K562 (cell line): ENCODE results near the gene NR3C2. TPM values are rescaled to one million over a fixed set of nuclear protein-coding genes. Genes with fewer than 3 reads are reported as not detected.
A peak's percentile ranks its signal among the peaks of the same experiment; 100 is the strongest.

Experiments used
- ATAC-seq: fragments of 200-7000 bp; cut with Tn5 transposase; 3 replicates; pipeline ENCODE4 v1.9.1; 2020; ENCODE audit warnings: moderate library complexity
- BruUV-seq: library from RNA; stranded (reverse); fragments of 400-500 nt; replicated peaks from 2 replicates; lab custom pipeline; 2021; lab: Mats Ljungman, UMichigan
- CTCF ChIA-PET: fragments of 300-600 bp; formaldehyde crosslinking; extraction: SDS; loops from one replicate; lab custom pipeline; 2021; ENCODE audit warnings: low intra/inter-chr PET ratio; lab: Yijun Ruan, JAX
- POLR2A ChIA-PET: fragments of 300-600, 350-650 bp; sonication (Branson Sonifier 250); formaldehyde crosslinking; extraction: SDS; loops from one replicate; lab custom pipeline; 2021; ENCODE audit warnings: antibody characterized with exemption, inconsistent platforms; lab: Yijun Ruan, JAX
- DNase-seq, 4 experiments: peaks; one replicate each; pipeline versions ENCODE4 v3.0.0 to v3.0.0-alpha.2; 2011 to 2018; ENCODE audit warnings: low spot score in 3 of 4, mixed read lengths in 3 of 4; ENCODE audit errors: extremely low read depth in 1 of 4
- FAIRE-seq: peaks from 2 replicates; lab custom pipeline; 2011; peaks lifted over from hg19 to GRCh38; lab: Jason Lieb, UNC
- H2AFZ ChIP-seq: 2 replicates; pipeline ENCODE4 v1.6.0; 2011; ENCODE audit warnings: low read depth, low read length, control low read depth, inconsistent platforms
- H3K27ac ChIP-seq: fragments of 200-600 bp; 3 replicates; pipeline ENCODE4 v1.8.0; 2011; ENCODE audit warnings: low read depth, mild to moderate bottlenecking, control low read depth, inconsistent platforms, low read length, moderate library complexity, mixed read lengths; ENCODE audit errors: extremely low read depth
- H3K27me3 ChIP-seq, 2 experiments: fragments of 300-600 bp in 1 of 2; 2 replicates in 1 of 2; 3 replicates in 1 of 2; pipeline versions ENCODE4 v1.6.0 to v1.8.0; 2011; ENCODE audit warnings: inconsistent platforms in 2 of 2, low read length in 2 of 2, mild to moderate bottlenecking in 1 of 2, mixed read lengths in 1 of 2, moderate library complexity in 1 of 2; ENCODE audit not compliant: control insufficient read depth in 2 of 2, insufficient read depth in 2 of 2
- H3K36me3 ChIP-seq: fragments of 300-600 bp; 3 replicates; pipeline ENCODE4 v1.8.0; 2011; ENCODE audit warnings: mild to moderate bottlenecking, low read length, inconsistent platforms; ENCODE audit not compliant: control insufficient read depth, insufficient read depth
- H3K4me1 ChIP-seq, 2 experiments: fragments of 200-600 bp in 1 of 2; replicated peaks in 1 of 2; 2 replicates in 1 of 2; 3 replicates in 1 of 2; pipeline versions ENCODE4 v1.5.1 to v1.8.0; 2011; ENCODE audit warnings: inconsistent platforms in 2 of 2, low read length in 2 of 2, mild to moderate bottlenecking in 1 of 2, mixed read lengths in 1 of 2, moderate library complexity in 1 of 2; ENCODE audit not compliant: control insufficient read depth in 2 of 2, insufficient read depth in 2 of 2
- H3K4me2 ChIP-seq: 2 replicates; pipeline ENCODE4 v1.6.1; 2011; ENCODE audit warnings: low read length, control low read depth, inconsistent platforms, mixed read lengths; ENCODE audit not compliant: insufficient read depth
- H3K4me3 ChIP-seq: fragments of 200-600 bp; sonication (generic), shearing (Covaris generic); 2 replicates; pipeline ENCODE4 v1.5.1; 2016; ENCODE audit warnings: control low read depth, inconsistent platforms
- H3K79me2 ChIP-seq: fragments of 200-600 bp; 3 replicates; pipeline ENCODE4 v1.8.0; 2011; ENCODE audit warnings: low read length, inconsistent platforms; ENCODE audit not compliant: control insufficient read depth, insufficient read depth
- H3K9ac ChIP-seq, 2 experiments: 2 replicates each; pipeline versions ENCODE4 v1.6.0 to v1.6.1; 2011; ENCODE audit warnings: low read depth in 2 of 2, low read length in 2 of 2, control low read depth in 1 of 2, inconsistent platforms in 1 of 2, mild to moderate bottlenecking in 1 of 2, mixed read lengths in 1 of 2; ENCODE audit not compliant: insufficient read depth in 1 of 2
- H3K9me1 ChIP-seq: one replicate; pipeline ENCODE4 v1.6.0; 2011; ENCODE audit warnings: inconsistent platforms, mild to moderate bottlenecking, low read length, moderate library complexity; ENCODE audit not compliant: control insufficient read depth, insufficient read depth
- H3K9me3 ChIP-seq: replicated peaks from 2 replicates; pipeline ENCODE4 v1.5.1; 2011; ENCODE audit warnings: low read depth, low read length, inconsistent platforms; ENCODE audit not compliant: control insufficient read depth, insufficient read depth
- H4K20me1 ChIP-seq: replicated peaks from 2 replicates; pipeline ENCODE4 v1.6.1; 2011; ENCODE audit warnings: low read length, inconsistent platforms, mixed read lengths; ENCODE audit not compliant: control insufficient read depth, insufficient read depth
- NR2C1 ChIP-seq, 2 experiments: fragments of 450-650 bp; IDR thresholded peaks; 2 replicates each; pipeline ENCODE4 v1.6.1; 2017; ENCODE audit warnings: mild to moderate bottlenecking in 2 of 2, antibody characterized with exemption in 1 of 2, inconsistent platforms in 1 of 2, missing compliant biosample characterization in 1 of 2, missing genetic modification characterization in 1 of 2
- NR3C1 ChIP-seq: sonication (generic); formaldehyde crosslinking; IDR thresholded peaks from 2 replicates; pipeline ENCODE4 v1.8.1; 2022; ENCODE audit warnings: missing genetic modification reagents
- SPI1 ChIP-seq: IDR thresholded peaks from 2 replicates; pipeline ENCODE4 v1.6.1; 2011; ENCODE audit warnings: low read depth, low read length, control low read depth, borderline replicate concordance
- TOE1 ChIP-seq, 2 experiments: fragments of 450-650 bp in 1 of 2; sonication (generic) in 1 of 2; formaldehyde crosslinking in 1 of 2; IDR thresholded peaks; 2 replicates each; pipeline versions ENCODE4 v1.7.1 to v1.8.0; 2016 to 2022; ENCODE audit warnings: borderline replicate concordance in 2 of 2, mild to moderate bottlenecking in 2 of 2, antibody characterized with exemption in 1 of 2, inconsistent platforms in 1 of 2, low read depth in 1 of 2, missing genetic modification reagents in 1 of 2, moderate library complexity in 1 of 2
- WGBS: fragments of 100-300 bp; shearing (Covaris generic); methylation state at CpG from one replicate; pipeline ENCODE4 v1.1.6; 2016; ENCODE audit warnings: low coverage, mixed read lengths; ENCODE audit not compliant: insufficient coverage; ENCODE audit errors: missing lambda C conversion rate; 5-methylcytosine and 5-hydroxymethylcytosine counted together
- in situ Hi-C: fragments of 300-500 bp; cut with MboI; formaldehyde crosslinking; loops from 4 replicates; pipeline ENCODE4 v1.15.0; 2018; ENCODE audit warnings: inconsistent platforms, mixed read lengths
- intact Hi-C: fragments of 100-400 bp; cut with micrococcal nuclease; formaldehyde crosslinking; loops from 2 replicates; pipeline ENCODE4 v1.14.2; 2022
- polyA plus RNA-seq, 8 experiments: library from polyadenylated mRNA; depleted of rRNA in 4 of 8; stranded (reverse) in 5 of 8; unstranded in 3 of 8; fragments of >200 nt; fragmentation: Nextera tagmentation in 2 of 8; fragmentation: Illumina TruSeq in 1 of 8; extraction: Ambion mirVana in 2 of 8; extraction: Trizol in 1 of 8; gene quantifications; 2 replicates each; pipeline versions ENCODE4 v1.2.1 to v1.2.3, GENCODE V29; 2011 to 2014; ENCODE audit warnings: inconsistent platforms in 1 of 8, missing spikeins in 1 of 8
- total RNA-seq, 7 experiments: library from RNA; depleted of rRNA in 6 of 7; stranded (reverse); fragments of >200 nt in 6 of 7; fragmentation: Illumina TruSeq in 2 of 7; extraction: Trizol in 2 of 7; gene quantifications; 2 replicates each; pipeline versions ENCODE4 v1.2.1 to v1.2.3, GENCODE V29; 2011 to 2021; ENCODE audit warnings: low replicate concordance in 1 of 7
- TF ChIP-seq, protein P1 (sequence below): fragments of 250-450 bp; sonication (Bioruptor Pico); IDR thresholded peaks from 2 replicates; pipeline ENCODE4 v1.5.0; 2020; ENCODE audit warnings: mild to moderate bottlenecking
- TF ChIP-seq, protein P2 (sequence below), 2 experiments: IDR thresholded peaks in 1 of 2; conservative IDR thresholded peaks in 1 of 2; 2 replicates each; pipeline ENCODE4 v1.6.1; 2016; ENCODE audit warnings: low read depth in 2 of 2, mild to moderate bottlenecking in 1 of 2, missing compliant biosample characterization in 1 of 2, missing genetic modification characterization in 1 of 2, moderate library complexity in 1 of 2

The NR3C2 gene
- total and polyA plus RNA-seq, 9 of the 15 experiments (the other 6 are each of a cell fraction or from before 2014, with no cell fraction given): 0.01 to 0.28 (median 0.16) TPM; not detected in 2

DNA sequence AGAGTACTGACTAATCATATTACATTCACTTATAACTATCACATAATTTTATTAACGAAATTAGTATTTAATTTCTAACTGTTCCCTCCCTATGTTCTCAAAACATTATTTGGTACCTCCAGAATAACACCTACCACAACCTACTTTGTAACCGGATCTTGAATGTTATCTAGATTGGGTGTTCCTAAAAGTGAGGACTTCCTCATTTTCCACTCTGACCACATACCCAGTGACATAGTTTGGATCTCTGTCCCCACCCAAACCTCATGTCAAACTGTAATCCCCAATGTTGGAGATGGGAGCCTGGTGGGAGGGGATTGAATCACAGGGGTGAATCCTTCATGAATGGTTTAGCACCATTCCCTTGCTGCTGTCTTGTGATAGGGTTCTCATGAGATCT is 21.8 kb downstream of the NR3C2 start:
- no peaks in the 10 kb centered on the region for H3K79me2 ChIP-seq
- no peaks in the 10 kb centered on the region for H3K9me1 ChIP-seq
- CTCF ChIA-PET: interaction anchor here (0.6 kb wide), 1 partner anchor 132 kb away, joined by 4 read pairs; no protein-coding TSS in a partner anchor
- no peak for DNase-seq
- H3K9ac ChIP-seq: no peak overlapping the region
- H3K27me3 ChIP-seq: no peaks in the 10 kb centered on the region
- in situ Hi-C loops: no loop called here
- H3K4me1 ChIP-seq: no peaks in the 10 kb centered on the region
- H3K4me2 ChIP-seq: no peak overlapping the region
- H3K9me3 ChIP-seq: no peaks in the 10 kb centered on the region
- no peak for FAIRE-seq
- no peak overlapping the region for H3K4me3 ChIP-seq
- TF ChIP-seq, protein P1, sequence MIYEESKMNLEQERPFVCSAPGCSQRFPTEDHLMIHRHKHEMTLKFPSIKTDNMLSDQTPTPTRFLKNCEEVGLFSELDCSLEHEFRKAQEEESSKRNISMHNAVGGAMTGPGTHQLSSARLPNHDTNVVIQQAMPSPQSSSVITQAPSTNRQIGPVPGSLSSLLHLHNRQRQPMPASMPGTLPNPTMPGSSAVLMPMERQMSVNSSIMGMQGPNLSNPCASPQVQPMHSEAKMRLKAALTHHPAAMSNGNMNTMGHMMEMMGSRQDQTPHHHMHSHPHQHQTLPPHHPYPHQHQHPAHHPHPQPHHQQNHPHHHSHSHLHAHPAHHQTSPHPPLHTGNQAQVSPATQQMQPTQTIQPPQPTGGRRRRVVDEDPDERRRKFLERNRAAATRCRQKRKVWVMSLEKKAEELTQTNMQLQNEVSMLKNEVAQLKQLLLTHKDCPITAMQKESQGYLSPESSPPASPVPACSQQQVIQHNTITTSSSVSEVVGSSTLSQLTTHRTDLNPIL: no peak
- no peak for TF ChIP-seq NR3C1 (CRISPR knock-in tag)
- TF ChIP-seq SPI1: peak; percentile 45; the same call in 1 of the 2 replicates
- TF ChIP-seq NR2C1 (IDR thresholded peaks at IDR 0.05): no peak
- TF ChIP-seq NR2C1 (tag; IDR thresholded peaks at IDR 0.05): no peak
- TF ChIP-seq, protein P2, sequence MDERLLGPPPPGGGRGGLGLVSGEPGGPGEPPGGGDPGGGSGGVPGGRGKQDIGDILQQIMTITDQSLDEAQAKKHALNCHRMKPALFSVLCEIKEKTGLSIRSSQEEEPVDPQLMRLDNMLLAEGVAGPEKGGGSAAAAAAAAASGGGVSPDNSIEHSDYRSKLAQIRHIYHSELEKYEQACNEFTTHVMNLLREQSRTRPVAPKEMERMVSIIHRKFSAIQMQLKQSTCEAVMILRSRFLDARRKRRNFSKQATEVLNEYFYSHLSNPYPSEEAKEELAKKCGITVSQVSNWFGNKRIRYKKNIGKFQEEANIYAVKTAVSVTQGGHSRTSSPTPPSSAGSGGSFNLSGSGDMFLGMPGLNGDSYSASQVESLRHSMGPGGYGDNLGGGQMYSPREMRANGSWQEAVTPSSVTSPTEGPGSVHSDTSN (CRISPR knock-in tag; IDR thresholded peaks at IDR 0.05; ENCODE audit: low read depth): no peak
- TF ChIP-seq, protein P2 (tag; conservative IDR thresholded peaks at IDR 0.05; ENCODE audit: low read depth): no peak
- no peak for TF ChIP-seq TOE1 (IDR thresholded peaks at IDR 0.05; ENCODE audit: borderline replicate concordance)
- no peak for TF ChIP-seq TOE1 (CRISPR knock-in tag; IDR thresholded peaks at IDR 0.05; ENCODE audit: borderline replicate concordance, low read depth)
- intact Hi-C loops: no loop called here
- WGBS: 0% methylated on average over 2 of the region's 2 CpGs
- H3K27ac ChIP-seq: no peak overlapping the region
- H2AFZ ChIP-seq: no peak overlapping the region
- BruUV-seq: no TSS peak
- ATAC-seq: no peak
- H3K36me3 ChIP-seq: no peaks in the 10 kb centered on the region
- POLR2A ChIA-PET: no interaction called here
- no peaks in the 10 kb centered on the region for H4K20me1 ChIP-seq
